ENCODE measurements around the gene ACOT7.
A peak's percentile ranks its signal among the peaks of the same experiment; 100 is the strongest.

The ACOT7 gene

GRCh38 chr1:6271554-6271953 lies 122.0 kb downstream of the ACOT7 start:
- DNase-seq (ENCODE audit: low read depth in 2 of 2): no peak

GRCh38 chr1:6271006-6271405 lies 122.6 kb downstream of the ACOT7 start:
- DNase-seq (ENCODE audit: low read depth in 2 of 2): no peak

- DNase-seq (ENCODE audit: low read depth in 2 of 2): no peak
Observed at GRCh38 chr1:6270401-6270800, 123.2 kb downstream of the ACOT7 start.

GRCh38 chr1:6269720-6270400 lies 123.7 kb downstream of the ACOT7 start:
- DNase-seq (ENCODE audit: low read depth in 2 of 2): no peak

- DNase-seq (ENCODE audit: low read depth in 2 of 2): no peak
Observed at GRCh38 chr1:6269296-6269695, 124.3 kb downstream of the ACOT7 start.

- no peak for DNase-seq (ENCODE audit: low read depth in 2 of 2)
Observed at GRCh38 chr1:6268415-6268814, 125.2 kb downstream of the ACOT7 start.

- DNase-seq (ENCODE audit: low read depth in 2 of 2): no peak
Observed at GRCh38 chr1:6267686-6268322, 125.8 kb downstream of the ACOT7 start.

GRCh38 chr1:6266641-6267040 lies 126.9 kb downstream of the ACOT7 start:
- DNase-seq (ENCODE audit: low read depth in 2 of 2): no peak

- no peak for DNase-seq (ENCODE audit: low read depth in 2 of 2)
Observed at GRCh38 chr1:6265151-6265550, 128.4 kb downstream of the ACOT7 start.

- no peak for DNase-seq (ENCODE audit: low read depth in 2 of 2)
Observed at GRCh38 chr1:6263716-6264115, 129.9 kb downstream of the ACOT7 start.

- no peak for DNase-seq (ENCODE audit: low read depth in 2 of 2)
Observed at GRCh38 chr1:6262555-6263420, 130.8 kb downstream of the ACOT7 start.

- no peak for DNase-seq (ENCODE audit: low read depth in 2 of 2)
Observed at GRCh38 chr1:6261615-6261995, 132.0 kb downstream of the ACOT7 start.

GRCh38 chr1:6260961-6261614 lies 132.5 kb downstream of the ACOT7 start, which contains the start of gene GPR153:
Gene GPR153 (minus strand): TSS chr1:6261098. CDS start chr1:6254905, 6,193 bp downstream.
- DNase-seq (ENCODE audit: low read depth in 2 of 2): peak in 1 of 2 donors; percentile 41

- no peak for DNase-seq (ENCODE audit: low read depth in 2 of 2)
Observed at GRCh38 chr1:6260433-6260934, 133.1 kb downstream of the ACOT7 start.

GRCh38 chr1:6259491-6260362 lies 133.8 kb downstream of the ACOT7 start:
- DNase-seq (ENCODE audit: low read depth in 2 of 2): peak; percentile 63 to 69

- no peak for DNase-seq (ENCODE audit: low read depth in 2 of 2)
Observed at GRCh38 chr1:6258675-6259074, 134.9 kb downstream of the ACOT7 start.

- no peak for DNase-seq (ENCODE audit: low read depth in 2 of 2)
Observed at GRCh38 chr1:6257541-6258069, 136.0 kb downstream of the ACOT7 start.

GRCh38 chr1:6256645-6257044 lies 136.9 kb downstream of the ACOT7 start:
- DNase-seq (ENCODE audit: low read depth in 2 of 2): no peak

- DNase-seq (ENCODE audit: low read depth in 2 of 2): no peak
Observed at GRCh38 chr1:6254691-6255090, 138.9 kb downstream of the ACOT7 start.

- DNase-seq (ENCODE audit: low read depth in 2 of 2): no peak
Observed at GRCh38 chr1:6253380-6253779, 140.2 kb downstream of the ACOT7 start.

- no peak for DNase-seq (ENCODE audit: low read depth in 2 of 2)
Observed at GRCh38 chr1:6252374-6252710, 141.2 kb downstream of the ACOT7 start.

Measured in stimulated activated CD8-positive, alpha-beta memory T cell treated with anti-CD3 and anti-CD28 coated beads, Interleukin-15, amount 100 ng/mL, for 4 hours (primary cell).